Urinary bladder (tissue), 4 donors: ENCODE measurements around the gene PLEKHA5. TPM values are rescaled to one million over a fixed set of nuclear protein-coding genes. Genes with fewer than 3 reads are reported as not detected.
"Not testable (repeated sequence)": the region's sequence is repeated elsewhere in the genome, so short reads cannot be mapped to it uniquely, and the experiment has no call there.

Experiments
- DNase-seq: peaks from one replicate; pipeline ENCODE4 v3.0.0-alpha.2; 2015; ENCODE audit errors: extremely low spot score
- H3K27ac ChIP-seq: one replicate; pipeline ENCODE4 v1.5.1; 2013; ENCODE audit warnings: low read depth, mild to moderate bottlenecking, moderate library complexity
- H3K36me3 ChIP-seq: one replicate; pipeline ENCODE4 v1.6.1; 2013; ENCODE audit warnings: mild to moderate bottlenecking, moderate library complexity; ENCODE audit not compliant: insufficient read depth
- H3K4me1 ChIP-seq: one replicate; pipeline ENCODE4 v1.6.1; 2013; ENCODE audit warnings: mild to moderate bottlenecking, moderate library complexity; ENCODE audit not compliant: insufficient read depth
- H3K4me3 ChIP-seq: one replicate; pipeline ENCODE4 v1.5.1; 2013; ENCODE audit warnings: low read depth, low read length
- WGBS: extraction: QIAGEN DNeasy Blood & Tissue Kit; methylation state at CpG from one replicate; pipeline ENCODE4 v1.1.7; 2013; 5-methylcytosine and 5-hydroxymethylcytosine counted together
- polyA plus RNA-seq: library from polyadenylated mRNA; stranded (reverse); fragments of 200-250 nt; gene quantifications from one replicate; pipeline ENCODE4 v1.2.3, GENCODE V29; 2013
- total RNA-seq: library from RNA; depleted of rRNA; stranded (reverse); fragments of >200 nt; gene quantifications from one replicate; pipeline ENCODE4 v1.2.3, GENCODE V29; 2014
- donor health status: healthy with polysubstance abuse.
- donor health status: healthy.

PLEKHA5 gene, protein sequence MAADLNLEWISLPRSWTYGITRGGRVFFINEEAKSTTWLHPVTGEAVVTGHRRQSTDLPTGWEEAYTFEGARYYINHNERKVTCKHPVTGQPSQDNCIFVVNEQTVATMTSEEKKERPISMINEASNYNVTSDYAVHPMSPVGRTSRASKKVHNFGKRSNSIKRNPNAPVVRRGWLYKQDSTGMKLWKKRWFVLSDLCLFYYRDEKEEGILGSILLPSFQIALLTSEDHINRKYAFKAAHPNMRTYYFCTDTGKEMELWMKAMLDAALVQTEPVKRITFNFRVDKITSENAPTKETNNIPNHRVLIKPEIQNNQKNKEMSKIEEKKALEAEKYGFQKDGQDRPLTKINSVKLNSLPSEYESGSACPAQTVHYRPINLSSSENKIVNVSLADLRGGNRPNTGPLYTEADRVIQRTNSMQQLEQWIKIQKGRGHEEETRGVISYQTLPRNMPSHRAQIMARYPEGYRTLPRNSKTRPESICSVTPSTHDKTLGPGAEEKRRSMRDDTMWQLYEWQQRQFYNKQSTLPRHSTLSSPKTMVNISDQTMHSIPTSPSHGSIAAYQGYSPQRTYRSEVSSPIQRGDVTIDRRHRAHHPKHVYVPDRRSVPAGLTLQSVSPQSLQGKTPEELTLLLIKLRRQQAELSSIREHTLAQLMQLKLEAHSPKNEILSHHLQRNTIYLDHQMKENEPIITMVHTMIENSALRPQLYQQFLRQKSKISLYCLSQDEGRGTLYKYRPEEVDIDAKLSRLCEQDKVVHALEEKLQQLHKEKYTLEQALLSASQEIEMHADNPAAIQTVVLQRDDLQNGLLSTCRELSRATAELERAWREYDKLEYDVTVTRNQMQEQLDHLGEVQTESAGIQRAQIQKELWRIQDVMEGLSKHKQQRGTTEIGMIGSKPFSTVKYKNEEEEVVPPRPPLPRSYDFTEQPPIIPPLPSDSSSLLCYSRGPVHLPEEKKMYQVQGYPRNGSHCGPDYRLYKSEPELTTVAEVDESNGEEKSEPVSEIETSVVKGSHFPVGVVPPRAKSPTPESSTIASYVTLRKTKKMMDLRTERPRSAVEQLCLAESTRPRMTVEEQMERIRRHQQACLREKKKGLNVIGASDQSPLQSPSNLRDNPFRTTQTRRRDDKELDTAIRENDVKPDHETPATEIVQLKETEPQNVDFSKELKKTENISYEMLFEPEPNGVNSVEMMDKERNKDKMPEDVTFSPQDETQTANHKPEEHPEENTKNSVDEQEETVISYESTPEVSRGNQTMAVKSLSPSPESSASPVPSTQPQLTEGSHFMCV
- total RNA-seq (193 TPM), polyA plus RNA-seq (31.0 TPM)

DNA sequence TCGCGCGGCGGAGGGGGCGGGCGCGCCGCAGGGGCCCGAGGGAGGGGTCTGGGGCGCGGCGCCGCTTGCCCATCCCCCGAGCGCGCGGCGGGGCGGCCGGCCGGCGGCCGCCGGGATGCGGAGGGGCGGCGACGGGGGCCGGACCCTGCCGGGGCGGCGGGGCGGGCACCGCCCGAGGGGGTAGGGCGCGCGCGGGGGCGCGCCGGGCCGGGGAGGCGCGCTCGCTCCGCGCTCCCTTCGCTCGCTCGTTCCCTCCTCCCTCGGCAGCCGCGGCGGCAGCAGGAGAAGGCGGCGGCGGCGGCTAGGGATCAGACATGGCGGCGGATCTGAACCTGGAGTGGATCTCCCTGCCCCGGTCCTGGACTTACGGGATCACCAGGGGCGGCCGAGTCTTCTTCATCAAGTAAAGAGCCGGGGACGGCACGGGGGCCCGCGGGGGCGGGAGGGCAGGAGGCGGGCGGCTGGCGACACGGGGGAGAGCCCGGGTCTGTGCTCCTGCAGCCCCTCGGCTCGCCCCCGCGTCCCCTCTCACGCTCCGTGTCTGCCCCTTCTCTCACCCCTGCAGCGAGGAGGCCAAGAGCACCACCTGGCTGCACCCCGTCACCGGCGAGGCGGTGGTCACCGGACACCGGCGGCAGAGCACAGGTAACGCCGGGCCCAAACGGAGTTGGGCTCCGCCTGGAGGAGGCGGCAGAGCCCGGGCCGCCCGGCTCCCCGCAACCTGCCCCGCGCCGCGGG is at the start of gene PLEKHA5:
Gene PLEKHA5 (plus strand): TSS at position 248 of the 738 bp plus-strand sequence. CDS start 67 bp downstream, at position 315.
- WGBS: 1% methylated on average over 101 of the region's 103 CpGs
- DNase-seq: no peak
- H3K4me3 ChIP-seq: peak within 1 kb of the TSS; percentile 99
- H3K27ac ChIP-seq: peak within 1 kb of the TSS; percentile 82
- H3K4me1 ChIP-seq: no peaks in the 10 kb centered on the region
- H3K36me3 ChIP-seq: no peaks in the 10 kb centered on the region

DNA sequence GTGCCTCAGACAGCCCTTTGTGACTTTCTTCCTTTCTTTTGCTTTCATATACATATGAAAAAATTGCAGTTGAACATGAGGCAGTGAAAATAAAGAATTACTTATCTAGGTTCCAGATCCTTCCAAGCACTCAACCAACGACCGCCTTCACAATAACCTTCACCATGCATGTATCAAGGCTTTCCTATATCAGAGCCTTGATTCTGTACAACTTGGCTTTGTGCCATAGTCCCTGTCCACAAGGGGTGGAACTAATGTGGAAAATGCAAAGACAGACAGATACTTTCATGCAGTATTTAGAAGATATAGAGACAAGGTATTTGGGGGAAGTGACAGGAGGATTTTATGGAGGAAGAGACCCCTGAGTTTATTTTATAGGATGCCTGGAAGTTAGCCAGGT is 48.6 kb upstream of the PLEKHA5 start:
- WGBS: 83% methylated on average over 2 of the region's 2 CpGs

DNA sequence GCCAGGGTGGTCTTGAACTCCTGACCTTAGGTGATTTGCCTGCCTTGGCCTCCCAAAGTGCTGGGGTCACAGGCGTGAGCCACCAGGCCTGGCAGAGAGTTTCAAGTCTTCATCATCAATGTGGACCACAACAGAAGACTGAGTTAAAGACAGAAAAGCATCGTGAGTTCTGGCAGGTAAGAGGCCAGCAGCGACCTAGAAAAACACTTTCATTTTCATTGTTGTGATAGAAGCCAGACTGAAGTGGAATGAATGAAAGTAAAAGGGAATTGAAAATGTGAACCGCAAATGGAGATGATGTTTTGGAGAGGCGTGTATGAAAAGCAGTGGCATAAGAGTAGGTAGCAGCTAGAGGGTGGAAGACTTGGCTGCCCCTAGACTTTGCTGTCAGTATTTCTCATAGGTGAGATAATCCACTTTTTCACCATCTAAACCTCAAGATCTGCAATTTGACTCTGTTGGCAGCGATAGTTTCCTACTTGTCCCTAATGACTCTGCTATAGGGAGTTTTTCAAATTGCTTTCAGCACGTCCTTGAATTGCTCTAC is 47.1 kb upstream of the PLEKHA5 start:
- Histone ChIP-seq H3K4me1 (no peaks in the 10 kb centered on the region), H3K36me3 (no peaks in the 10 kb centered on the region), H3K27ac (no peak overlapping the region), H3K4me3 (no peak overlapping the region)
- 94% methylated on average over 7 of the region's 7 CpGs for WGBS
- DNase-seq: no peak

More for the DNA sequence above, 48.6 kb upstream of the PLEKHA5 start:
- Histone ChIP-seq H3K4me1 (no peaks in the 10 kb centered on the region), H3K27ac (no peak overlapping the region), H3K4me3 (no peak overlapping the region), H3K36me3 (no peaks in the 10 kb centered on the region)
- no peak for DNase-seq

DNA sequence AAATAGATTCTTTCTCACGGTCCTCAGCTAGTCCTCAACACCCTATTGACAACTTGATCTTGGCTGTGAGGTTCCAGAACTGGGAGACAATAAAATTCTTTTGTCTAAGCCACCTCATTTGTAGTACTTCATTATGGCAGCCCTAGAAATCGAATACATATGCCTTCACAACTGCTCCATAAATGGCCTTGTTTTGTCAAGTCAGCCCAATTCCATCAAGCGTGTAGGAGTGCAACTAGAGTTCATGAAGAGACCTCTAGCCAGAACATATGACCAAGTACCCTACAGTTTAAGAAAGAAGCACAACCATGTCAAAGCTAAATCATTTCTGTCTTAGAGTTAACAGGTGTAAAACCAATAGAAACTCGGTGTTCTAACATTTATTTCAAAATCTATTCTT is 45.0 kb upstream of the PLEKHA5 start:
- no peak overlapping the region for H3K4me3 ChIP-seq
- H3K4me1 ChIP-seq: no peaks in the 10 kb centered on the region
- H3K27ac ChIP-seq: no peak overlapping the region
- WGBS: 87% methylated on average over 4 of the region's 4 CpGs
- no peaks in the 10 kb centered on the region for H3K36me3 ChIP-seq
- no peak for DNase-seq

DNA sequence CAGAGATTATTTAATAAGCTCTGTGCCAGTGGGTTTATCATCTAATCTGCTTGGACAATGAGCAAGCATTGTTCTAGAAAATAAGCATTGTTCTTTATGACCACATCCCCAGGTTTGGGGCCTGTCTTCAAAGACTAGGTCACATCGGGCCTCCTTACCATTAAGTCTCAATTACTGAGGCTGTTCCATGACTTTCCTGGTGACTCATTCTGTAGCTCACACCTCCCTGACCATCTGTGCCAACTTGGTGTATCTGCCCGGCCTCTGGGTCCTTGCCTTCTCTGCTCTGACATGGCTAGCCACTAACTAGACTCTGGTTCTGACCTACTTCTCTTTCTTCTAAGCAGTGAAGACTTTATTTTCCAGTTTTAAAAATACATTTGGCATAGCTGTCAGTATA is 44.4 kb upstream of the PLEKHA5 start:
- Histone ChIP-seq H3K4me1 (no peaks in the 10 kb centered on the region), H3K4me3 (no peak overlapping the region), H3K36me3 (no peaks in the 10 kb centered on the region), H3K27ac (no peak overlapping the region)
- no peak for DNase-seq
- 93% methylated on average over 2 of the region's 2 CpGs for WGBS

DNA sequence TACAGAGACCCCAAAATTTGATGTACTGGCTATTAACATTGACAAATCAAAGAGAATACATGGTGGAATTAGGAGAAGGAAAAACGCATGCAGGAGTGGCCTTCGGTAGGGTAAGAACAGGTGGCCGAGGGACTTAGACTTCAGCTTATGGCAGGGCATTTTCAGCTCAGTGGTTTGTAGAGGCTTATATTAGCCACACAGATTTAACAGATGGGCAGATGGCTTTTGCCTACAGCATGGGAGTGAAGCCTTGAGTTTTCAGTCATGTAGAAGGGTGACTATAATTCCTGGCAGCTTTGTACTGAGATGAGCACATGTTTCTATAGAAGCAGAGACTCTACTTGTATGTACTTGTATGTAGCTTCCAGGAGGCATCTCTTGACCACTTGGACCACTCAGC is 40.9 kb upstream of the PLEKHA5 start:
- no peaks in the 10 kb centered on the region for H3K36me3 ChIP-seq
- H3K27ac ChIP-seq: no peak overlapping the region
- 93% methylated on average over 3 of the region's 3 CpGs for WGBS
- no peak for DNase-seq
- no peaks in the 10 kb centered on the region for H3K4me1 ChIP-seq
- H3K4me3 ChIP-seq: no peak overlapping the region

DNA sequence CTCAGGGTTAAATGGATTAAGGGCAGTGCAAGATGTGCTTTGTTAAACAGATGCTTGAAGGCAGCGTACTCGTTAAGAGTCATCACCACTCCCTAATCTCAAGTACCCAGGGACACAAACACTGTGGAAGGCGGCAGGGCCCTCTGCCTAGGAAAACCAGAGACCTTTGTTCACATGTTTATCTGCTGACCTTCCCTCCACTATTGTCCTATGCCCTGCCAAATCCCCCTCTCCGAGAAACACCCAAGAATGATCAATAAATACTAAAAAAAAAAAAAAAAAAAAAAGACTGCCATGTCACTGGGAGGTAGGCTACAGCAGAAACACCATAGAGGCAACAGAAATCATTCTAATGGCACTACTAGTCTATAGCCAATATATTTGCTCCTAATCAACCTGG is 37.1 kb upstream of the PLEKHA5 start:
- not testable (repeated sequence) for H3K36me3 ChIP-seq, H3K4me3 ChIP-seq, H3K27ac ChIP-seq, H3K4me1 ChIP-seq, DNase-seq
- WGBS: 83% methylated on average over 4 of the region's 4 CpGs

DNA sequence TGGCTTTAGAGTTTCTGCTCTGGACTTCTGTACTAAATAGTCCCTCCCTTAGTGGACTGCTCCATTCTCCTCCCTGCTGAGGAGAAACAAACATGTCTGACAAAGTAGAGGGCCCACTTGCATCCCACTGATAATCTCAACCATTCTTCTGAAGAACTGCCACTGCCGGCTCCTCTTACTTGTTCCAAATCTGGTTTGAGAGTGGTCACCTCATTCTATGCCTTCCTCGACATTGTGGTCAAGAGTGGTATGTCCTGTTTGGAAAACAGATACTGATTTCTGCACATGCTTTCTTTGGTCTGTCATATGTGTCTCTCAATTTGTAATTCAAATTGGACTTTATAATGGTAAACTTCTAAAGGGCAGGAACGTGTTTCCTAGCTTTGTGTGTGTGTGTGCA is 36.3 kb upstream of the PLEKHA5 start:
- Histone ChIP-seq H3K36me3 (no peaks in the 10 kb centered on the region), H3K4me1 (no peaks in the 10 kb centered on the region), H3K27ac (no peak overlapping the region), H3K4me3 (no peak overlapping the region)
- no peak for DNase-seq
- WGBS: 91% methylated on average over 3 of the region's 3 CpGs

DNA sequence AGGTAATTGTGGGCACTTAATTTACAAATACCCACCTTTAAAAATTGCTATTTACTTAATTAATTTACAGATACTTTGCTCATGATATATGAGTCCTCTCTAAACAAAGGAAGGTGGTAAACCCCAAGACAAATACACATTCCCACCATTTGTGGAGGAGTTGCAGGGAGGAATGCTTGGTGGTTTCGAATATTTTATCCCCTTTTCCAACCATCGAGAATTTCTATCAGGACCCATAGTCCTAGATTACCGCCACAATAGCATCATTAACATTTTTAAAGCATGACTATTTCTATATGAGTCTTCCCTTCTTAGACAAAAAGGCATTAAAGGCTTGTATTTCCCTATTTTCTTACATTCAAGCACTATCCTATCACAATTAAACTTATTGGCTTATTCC is 34.2 kb upstream of the PLEKHA5 start:
- Histone ChIP-seq H3K36me3 (no peaks in the 10 kb centered on the region), H3K4me3 (no peak overlapping the region), H3K4me1 (no peaks in the 10 kb centered on the region), H3K27ac (no peak overlapping the region)
- DNase-seq: no peak
- 97% methylated on average over 3 of the region's 3 CpGs for WGBS

DNA sequence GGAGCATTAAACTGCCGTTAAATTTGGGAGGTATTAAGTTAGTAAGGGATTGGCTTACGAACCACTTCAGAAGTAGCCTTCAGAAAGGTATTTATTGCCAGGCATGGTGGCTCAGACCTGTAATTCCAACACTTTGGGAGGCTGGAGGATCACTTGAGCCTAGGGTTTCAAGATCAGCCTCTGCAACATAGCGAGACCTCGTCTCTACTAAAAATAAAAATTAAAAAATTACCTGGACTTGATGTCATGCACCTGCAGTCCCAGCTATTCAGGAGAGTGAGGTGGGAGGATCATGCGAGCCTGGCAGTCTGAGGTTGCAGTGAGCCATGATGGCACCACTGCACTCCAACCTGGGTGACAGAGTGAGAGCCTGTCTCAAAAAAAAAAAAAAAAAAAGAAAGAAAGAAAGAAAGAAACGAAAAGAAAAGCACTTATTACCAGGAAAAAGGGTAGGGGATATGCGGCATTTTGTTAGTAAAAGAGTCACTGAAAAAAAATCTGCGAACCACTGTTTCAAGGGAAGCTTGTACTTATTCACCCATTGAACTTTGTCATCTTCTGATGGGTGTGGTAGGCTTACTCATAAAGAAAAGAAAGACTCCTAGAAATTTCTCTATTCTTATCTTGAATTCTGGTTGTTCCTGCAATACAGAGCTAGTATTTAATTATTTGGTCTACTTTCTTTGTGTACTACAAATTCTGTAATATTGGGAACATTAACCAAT is 33.6 kb upstream of the PLEKHA5 start:
- H3K4me1 ChIP-seq: no peaks in the 10 kb centered on the region
- 89% methylated on average over 8 of the region's 8 CpGs for WGBS
- H3K36me3 ChIP-seq: no peaks in the 10 kb centered on the region

DNA sequence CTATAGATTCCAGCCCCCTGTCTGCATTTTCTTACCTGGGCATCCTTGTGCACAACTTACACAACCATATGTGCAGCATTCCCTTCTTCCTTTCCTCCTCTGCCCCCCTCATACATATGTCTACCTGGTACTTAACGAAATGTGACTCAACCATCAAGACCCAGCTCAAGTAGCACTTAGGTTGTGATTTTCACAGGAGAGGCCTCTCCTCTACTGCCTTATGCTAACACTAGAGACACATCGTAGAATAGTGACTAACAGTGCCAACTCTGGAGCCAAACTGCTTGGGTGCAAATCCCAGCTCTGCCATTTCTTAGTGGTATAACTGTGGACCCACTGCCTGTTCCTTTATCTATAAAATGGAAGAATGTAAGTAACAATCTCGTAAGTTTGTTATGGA is 24.1 kb upstream of the PLEKHA5 start:
- WGBS: 91% methylated on average over 3 of the region's 3 CpGs
- DNase-seq: no peak
- H3K27ac ChIP-seq: no peak overlapping the region
- no peaks in the 10 kb centered on the region for H3K36me3 ChIP-seq
- no peaks in the 10 kb centered on the region for H3K4me1 ChIP-seq
- H3K4me3 ChIP-seq: no peak overlapping the region

More for the DNA sequence above, 33.6 kb upstream of the PLEKHA5 start:
- Histone ChIP-seq H3K4me3 (no peak overlapping the region), H3K27ac (no peak overlapping the region)
- no peak for DNase-seq

DNA sequence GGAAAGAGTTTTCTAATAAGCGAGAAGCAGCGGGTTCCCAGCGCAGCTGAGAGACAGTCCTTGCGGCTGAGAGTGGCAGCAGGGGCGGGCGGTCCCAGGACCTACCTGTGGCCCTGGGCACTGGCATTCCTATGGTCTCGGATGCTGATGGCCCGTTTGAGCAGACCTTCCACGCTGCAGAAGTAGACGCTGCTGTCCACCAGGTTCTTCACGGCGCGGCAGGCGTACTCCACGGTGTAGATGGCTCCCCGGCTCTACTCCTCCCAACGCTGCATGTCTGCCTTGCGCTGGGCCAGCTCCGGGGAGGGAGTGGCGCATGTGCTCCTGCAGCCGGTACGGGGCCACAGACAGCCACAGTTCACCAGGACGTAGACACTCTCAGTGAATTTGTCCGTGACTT is 21.8 kb upstream of the PLEKHA5 start:
- Histone ChIP-seq H3K4me3 (no peak overlapping the region), H3K27ac (no peak overlapping the region), H3K36me3 (no peaks in the 10 kb centered on the region), H3K4me1 (no peaks in the 10 kb centered on the region)
- 98% methylated on average over 24 of the region's 24 CpGs for WGBS
- no peak for DNase-seq
